Effector memory CD8-positive, alpha-beta T cell (primary cell): ENCODE results near the gene ZC3HAV1.
"Not testable (repeated sequence)": the region's sequence is repeated elsewhere in the genome, so short reads cannot be mapped to it uniquely, and the experiment has no call there.

Experiments
- ATAC-seq: fragments of 150-1000 bp; cut with Tn5 transposase; replicated peaks from 2 replicates; pipeline ENCODE4 v1.10.0; 2021; ENCODE audit warnings: mild to moderate bottlenecking, moderate library complexity
- DNase-seq, 3 experiments: peaks; one replicate each; pipeline ENCODE4 v3.0.0; 2021
- H3K27ac Mint-ChIP-seq, 2 donors: one replicate each; pipeline ENCODE4 v1.8.0; 2022; ENCODE audit warnings: mild to moderate bottlenecking in 2 of 2, mixed read lengths in 2 of 2, moderate library complexity in 2 of 2
- H3K27me3 Mint-ChIP-seq, 2 donors: one replicate each; pipeline ENCODE4 v1.8.0; 2022; ENCODE audit warnings: mixed read lengths in 2 of 2
- H3K36me3 Mint-ChIP-seq: one replicate; pipeline ENCODE4 v1.8.0; 2022; ENCODE audit warnings: mild to moderate bottlenecking, moderate library complexity, mixed read lengths; ENCODE audit not compliant: insufficient read depth
- H3K4me1 Mint-ChIP-seq, 2 donors: one replicate each; pipeline ENCODE4 v1.8.0; 2022; ENCODE audit warnings: low read depth in 2 of 2, mixed read lengths in 2 of 2
- H3K4me3 Mint-ChIP-seq, 2 donors: one replicate each; pipeline ENCODE4 v1.8.0; 2022; ENCODE audit warnings: mild to moderate bottlenecking in 2 of 2, mixed read lengths in 2 of 2, moderate library complexity in 2 of 2
- H3K9me3 Mint-ChIP-seq, 2 donors: one replicate each; pipeline ENCODE4 v1.8.0; 2022; ENCODE audit warnings: mixed read lengths in 2 of 2

The ZC3HAV1 gene

DNA sequence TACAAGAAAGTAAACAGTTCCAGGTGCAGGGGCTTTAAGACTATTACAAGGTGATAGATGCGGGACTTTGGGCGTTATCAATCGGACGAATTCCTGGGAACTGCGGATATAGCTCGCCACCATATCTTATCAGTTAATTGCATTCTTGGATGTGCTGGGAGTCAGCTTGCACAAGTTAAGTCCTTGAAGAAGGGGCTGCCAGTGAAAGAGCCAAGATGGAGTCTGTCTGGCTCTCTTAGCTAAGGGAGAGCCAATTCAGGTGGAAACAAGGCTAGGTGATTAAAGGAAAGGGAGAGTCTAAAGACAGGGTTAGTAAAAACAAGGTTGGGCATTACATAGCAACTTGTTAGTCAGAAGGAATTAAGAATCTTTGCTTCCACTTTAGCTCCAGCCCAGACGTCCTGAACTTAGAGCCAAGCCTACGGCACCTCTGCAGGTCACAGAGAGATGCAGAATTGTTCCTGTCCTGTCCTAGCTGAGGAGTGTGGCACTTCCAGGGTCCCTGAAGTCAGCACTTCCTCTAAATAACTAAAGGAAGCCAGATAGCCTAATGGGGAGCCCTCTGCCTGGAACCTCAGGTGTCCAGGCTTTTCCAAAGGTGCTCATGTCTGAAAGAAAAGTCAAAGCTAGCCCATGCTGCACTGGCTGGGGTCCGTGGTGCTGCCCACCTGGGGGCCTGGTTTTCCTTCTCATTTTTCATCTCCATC, 17.3 kb downstream of the ZC3HAV1 start:
- Mint-ChIP-seq H3K9me3 (no peaks in the 10 kb centered on the region), H3K27ac (peak overlapping the region; percentile 82 to 89), H3K36me3 (peaks cover 92% of the 10 kb centered on the region), H3K4me3 (peak overlapping the region; percentile 85 to 95), H3K27me3 (no peaks in the 10 kb centered on the region), H3K4me1 (peaks cover 60 to 83% of the 10 kb centered on the region in 2 donors)
- ATAC-seq (no peak), DNase-seq (no peak)

DNA sequence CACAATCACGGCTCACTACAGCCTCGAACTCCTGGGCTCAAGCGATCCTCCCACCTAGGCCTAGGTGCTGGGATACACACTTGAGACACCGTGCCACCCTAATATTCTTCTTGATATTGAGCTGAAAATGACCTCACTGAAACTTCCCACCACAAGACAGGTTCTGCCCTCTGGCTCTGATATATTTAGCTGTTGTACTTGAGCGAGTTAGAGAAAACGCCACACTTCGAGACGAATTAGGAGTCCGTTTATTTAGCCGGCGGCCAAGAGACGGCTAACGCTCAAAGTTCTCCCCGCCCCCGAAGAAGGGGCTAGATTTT, 17.9 kb downstream of the ZC3HAV1 start:
- DNase-seq, result no peak
- Mint-ChIP-seq H3K27ac (peak overlapping the region; percentile 82 to 89), H3K27me3 (no peaks in the 10 kb centered on the region), H3K4me3 (peak overlapping the region; percentile 85 to 95), H3K36me3 (peaks cover 92% of the 10 kb centered on the region), H3K4me1 (peaks cover 63 to 83% of the 10 kb centered on the region in 2 donors), H3K9me3 (peaks cover 0 to 3% of the 10 kb centered on the region in 2 donors)
- ATAC-seq, result no peak

DNA sequence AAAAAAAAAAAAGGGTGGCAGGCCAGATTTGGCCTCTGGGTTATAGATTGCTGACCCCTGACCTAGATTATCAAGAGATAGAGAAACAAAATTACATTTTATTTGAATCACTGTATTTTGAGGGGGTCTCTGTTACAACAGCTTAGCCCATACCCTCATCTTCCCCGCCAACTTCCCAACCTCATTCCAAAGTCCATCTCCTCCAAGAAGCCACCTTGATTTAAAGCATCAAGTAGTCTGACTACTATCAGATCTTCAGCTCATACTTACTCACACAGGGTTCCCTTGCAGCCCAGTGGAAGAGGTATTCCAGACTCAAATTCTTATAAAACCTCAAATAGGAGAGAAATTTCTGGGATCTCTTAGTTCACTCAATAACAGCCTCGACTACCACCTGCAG, 20.4 kb downstream of the ZC3HAV1 start:
- Mint-ChIP-seq H3K27me3 (no peaks in the 10 kb centered on the region), H3K9me3 (peaks cover 0 to 3% of the 10 kb centered on the region in 2 donors), H3K36me3 (peaks cover 95% of the 10 kb centered on the region), H3K4me3 (peak overlapping the region in 1 of 2 donors; percentile 25), H3K27ac (no peak overlapping the region), H3K4me1 (peaks cover 68 to 88% of the 10 kb centered on the region in 2 donors)
- DNase-seq, result no peak
- no peak for ATAC-seq

DNA sequence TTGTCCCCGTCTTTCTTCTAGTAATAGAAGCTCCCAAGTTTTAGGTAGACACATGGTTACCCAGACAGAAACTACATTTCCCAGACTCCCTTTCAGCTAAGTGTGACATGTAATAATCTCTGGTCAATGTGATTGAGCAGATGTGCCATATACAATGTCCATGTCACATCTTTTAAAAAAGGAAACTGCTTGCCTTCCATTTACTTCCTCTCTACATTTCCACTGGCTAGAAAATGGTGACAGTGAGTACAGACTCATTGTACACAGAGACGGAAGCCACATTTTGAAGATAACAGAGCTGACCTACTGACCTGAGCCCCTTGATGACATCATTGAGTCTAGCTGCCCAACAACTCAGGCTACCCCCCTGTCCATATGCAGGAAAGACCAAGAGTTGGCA, 21.3 kb downstream of the ZC3HAV1 start:
- Mint-ChIP-seq H3K27me3 (no peaks in the 10 kb centered on the region), H3K27ac (peak overlapping the region in 1 of 2 donors; percentile 81), H3K4me3 (no peak overlapping the region), H3K9me3 (peaks cover 0 to 3% of the 10 kb centered on the region in 2 donors), H3K36me3 (peaks cover 95% of the 10 kb centered on the region), H3K4me1 (peaks cover 64 to 84% of the 10 kb centered on the region in 2 donors)
- ATAC-seq, result no peak
- DNase-seq, result no peak

DNA sequence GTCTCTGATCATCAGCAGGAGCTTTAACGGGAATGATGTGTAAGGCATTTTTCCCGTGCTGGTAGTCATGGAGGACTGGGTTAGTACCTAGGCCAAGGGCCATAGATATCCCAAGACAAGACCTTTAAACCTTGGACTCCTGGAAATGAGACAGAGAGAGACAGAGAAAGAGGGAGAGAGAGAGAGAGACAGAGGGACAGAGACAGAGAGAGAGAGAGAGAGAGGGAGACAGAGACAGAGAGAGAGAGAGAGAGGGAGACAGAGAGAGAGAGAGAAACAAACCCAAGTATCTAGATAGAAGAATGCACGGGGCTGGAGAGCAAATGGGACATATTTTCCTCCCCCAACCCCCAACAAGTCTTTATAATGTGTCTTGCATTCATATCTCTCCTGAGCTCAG, 22.3 kb downstream of the ZC3HAV1 start:
- Mint-ChIP-seq H3K4me3 (peak overlapping the region; percentile 31 to 39), H3K4me1 (peaks cover 55 to 80% of the 10 kb centered on the region in 2 donors), H3K27ac (peak overlapping the region; percentile 76 to 81), H3K9me3 (peaks cover 0 to 3% of the 10 kb centered on the region in 2 donors), H3K27me3 (no peaks in the 10 kb centered on the region), H3K36me3 (peaks cover 96% of the 10 kb centered on the region)
- ATAC-seq (no peak), DNase-seq (no peak)

DNA sequence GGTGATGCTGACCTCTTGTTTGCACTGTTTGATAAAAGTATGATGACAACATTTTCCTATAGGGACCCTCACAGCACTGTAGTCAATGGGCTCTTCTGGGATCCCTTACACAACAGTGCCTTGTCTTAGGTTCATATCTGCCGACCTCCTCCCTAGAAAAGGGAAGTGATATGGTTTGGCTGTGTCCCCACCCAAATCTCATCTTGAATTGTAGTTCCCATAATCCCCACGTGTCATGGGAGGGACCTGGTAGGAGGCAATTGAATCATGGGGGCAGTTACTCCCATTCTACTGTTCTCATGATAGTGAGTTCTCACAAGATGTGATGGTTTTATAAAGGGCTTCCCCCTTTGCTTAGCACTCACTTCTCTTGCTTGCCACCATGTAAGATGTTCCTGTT, 23.1 kb downstream of the ZC3HAV1 start:
- H3K4me1 Mint-ChIP-seq, result peaks cover 52 to 72% of the 10 kb centered on the region in 2 donors
- DNase-seq, result no peak
- H3K9me3 Mint-ChIP-seq, result peaks cover 0 to 3% of the 10 kb centered on the region in 2 donors
- no peak for ATAC-seq
- H3K36me3 Mint-ChIP-seq, result peaks cover 99% of the 10 kb centered on the region
- H3K27me3 Mint-ChIP-seq, result no peaks in the 10 kb centered on the region
- H3K27ac Mint-ChIP-seq, result peak overlapping the region; percentile 76 to 81
- H3K4me3 Mint-ChIP-seq, result peak overlapping the region in 1 of 2 donors; percentile 39

DNA sequence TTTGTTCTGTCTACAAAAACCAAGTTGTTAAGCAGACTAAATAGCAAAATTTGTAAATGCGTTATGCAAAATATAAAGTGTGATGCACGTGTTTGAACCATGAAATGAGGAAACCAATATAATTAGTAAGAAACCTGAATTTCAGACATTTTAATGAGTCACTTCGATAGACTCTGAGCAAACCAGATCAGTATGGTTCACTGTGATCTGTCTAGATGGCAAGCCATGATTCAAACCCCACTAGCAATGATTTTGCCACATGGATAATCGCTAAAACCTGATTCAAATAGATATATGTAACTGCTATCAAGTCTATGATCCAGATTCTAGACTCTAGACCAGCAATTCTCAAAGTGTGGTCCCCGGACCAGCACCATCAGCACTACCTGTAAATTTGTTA, 24.8 kb downstream of the ZC3HAV1 start:
- H3K9me3 Mint-ChIP-seq, result peaks cover 0 to 3% of the 10 kb centered on the region in 2 donors
- peaks cover 99% of the 10 kb centered on the region for H3K36me3 Mint-ChIP-seq
- peaks cover 59 to 74% of the 10 kb centered on the region in 2 donors for H3K4me1 Mint-ChIP-seq
- no peak for ATAC-seq
- peak overlapping the region; percentile 76 to 87 for H3K27ac Mint-ChIP-seq
- no peak for DNase-seq
- peak overlapping the region; percentile 61 to 71 for H3K4me3 Mint-ChIP-seq
- no peaks in the 10 kb centered on the region for H3K27me3 Mint-ChIP-seq

DNA sequence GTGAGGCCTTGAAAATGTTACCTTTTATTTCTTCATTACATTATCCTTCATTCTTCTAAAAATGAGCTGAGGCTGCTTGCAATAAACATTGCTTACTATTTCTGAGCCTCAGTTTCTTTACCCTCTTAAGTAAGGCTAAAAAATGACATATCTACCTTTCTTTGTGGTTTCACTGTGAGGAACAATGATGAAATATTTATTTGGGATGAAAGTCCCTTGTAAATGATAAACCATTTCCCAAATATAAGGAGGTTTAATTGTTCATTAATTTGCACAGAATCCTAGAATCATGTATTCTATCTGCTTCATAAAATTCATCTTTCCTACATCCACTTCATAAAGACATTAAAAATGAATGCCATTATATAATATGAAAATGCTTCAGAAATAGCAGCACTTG, 27.9 kb downstream of the ZC3HAV1 start:
- H3K9me3 Mint-ChIP-seq, result no peaks in the 10 kb centered on the region
- H3K4me1 Mint-ChIP-seq, result peaks cover 54 to 59% of the 10 kb centered on the region in 2 donors
- DNase-seq (no peak), ATAC-seq (no peak)
- H3K27ac Mint-ChIP-seq, result peak overlapping the region in 1 of 2 donors; percentile 67
- no peaks in the 10 kb centered on the region for H3K27me3 Mint-ChIP-seq
- peaks cover 100% of the 10 kb centered on the region for H3K36me3 Mint-ChIP-seq
- no peak overlapping the region for H3K4me3 Mint-ChIP-seq

DNA sequence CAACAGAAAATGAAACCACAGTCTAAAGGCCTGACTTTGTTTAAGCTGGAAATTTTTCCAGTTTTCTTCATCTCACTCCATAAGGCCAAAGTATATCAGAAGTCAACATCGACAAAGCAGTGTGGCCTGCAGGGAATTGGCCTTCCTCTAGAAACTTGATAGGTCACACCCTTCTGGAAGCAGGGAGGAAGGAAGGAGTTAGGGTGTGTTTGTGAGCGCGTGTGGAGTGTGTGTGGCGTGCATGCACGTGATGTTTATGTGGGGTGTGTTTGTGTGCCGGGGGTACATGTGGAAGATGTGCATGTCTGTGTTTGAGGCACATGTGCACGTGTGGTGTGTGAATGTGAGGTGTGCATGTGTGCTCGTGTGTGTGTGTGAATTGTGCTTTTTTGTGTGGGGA, 28.6 kb downstream of the ZC3HAV1 start:
- Mint-ChIP-seq H3K27ac (peak overlapping the region in 1 of 2 donors; percentile 24), H3K4me3 (peak overlapping the region; percentile 28 to 66), H3K9me3 (no peaks in the 10 kb centered on the region), H3K4me1 (peaks cover 47 to 54% of the 10 kb centered on the region in 2 donors), H3K27me3 (no peaks in the 10 kb centered on the region), H3K36me3 (peaks cover 100% of the 10 kb centered on the region)
- no peak for ATAC-seq
- no peak for DNase-seq

DNA sequence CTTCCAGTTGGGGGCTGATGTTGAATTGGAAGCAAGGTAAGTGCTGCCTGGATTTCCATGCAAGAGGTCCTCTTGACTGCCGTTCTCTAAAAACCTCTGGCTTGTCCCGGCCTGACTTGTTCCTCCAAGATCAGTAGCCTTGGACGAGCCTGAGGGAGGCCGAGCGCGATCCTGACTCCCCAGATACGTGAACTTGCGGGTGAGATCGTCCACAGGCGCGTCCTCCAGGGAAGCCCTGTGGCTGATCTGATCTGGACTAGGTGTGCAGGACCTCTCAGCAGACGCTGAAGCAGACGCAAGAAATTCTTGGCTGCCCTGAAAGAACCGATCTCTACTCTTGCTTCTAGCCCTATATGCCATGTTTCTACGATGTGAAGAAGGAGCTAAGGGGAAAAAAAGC, 29.7 kb downstream of the ZC3HAV1 start:
- DNase-seq, result no peak
- Mint-ChIP-seq H3K9me3 (no peaks in the 10 kb centered on the region), H3K4me3 (no peak overlapping the region), H3K27me3 (no peaks in the 10 kb centered on the region), H3K36me3 (peaks cover 100% of the 10 kb centered on the region), H3K27ac (peak overlapping the region in 1 of 2 donors; percentile 24), H3K4me1 (peaks cover 41 to 51% of the 10 kb centered on the region in 2 donors)
- no peak for ATAC-seq

DNA sequence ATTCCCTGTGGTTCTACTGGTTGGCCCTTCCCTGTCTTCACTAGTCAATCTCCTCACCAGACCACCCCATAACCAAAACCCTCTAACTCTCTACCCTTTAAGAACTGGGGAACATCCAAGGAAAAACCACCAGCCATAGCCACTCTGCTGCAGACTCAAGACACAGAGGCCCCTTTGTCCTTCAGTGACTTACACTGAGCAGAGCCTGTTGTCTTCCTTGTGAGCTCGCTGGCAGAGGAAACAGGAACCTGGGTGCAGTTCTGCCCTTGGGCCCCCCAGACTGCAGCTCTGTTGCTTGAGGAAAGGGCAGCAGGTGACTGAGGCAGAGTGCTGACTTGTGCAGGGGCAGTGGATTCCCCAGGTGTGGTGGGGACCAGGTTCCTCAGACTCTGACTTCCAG, 30.6 kb downstream of the ZC3HAV1 start:
- ATAC-seq, result no peak
- Mint-ChIP-seq H3K27me3 (no peaks in the 10 kb centered on the region), H3K4me1 (peaks cover 34 to 47% of the 10 kb centered on the region in 2 donors), H3K36me3 (peaks cover 97% of the 10 kb centered on the region), H3K27ac (peak overlapping the region; percentile 7 to 24), H3K4me3 (peak overlapping the region in 1 of 2 donors; percentile 1), H3K9me3 (no peaks in the 10 kb centered on the region)
- DNase-seq, result no peak

DNA sequence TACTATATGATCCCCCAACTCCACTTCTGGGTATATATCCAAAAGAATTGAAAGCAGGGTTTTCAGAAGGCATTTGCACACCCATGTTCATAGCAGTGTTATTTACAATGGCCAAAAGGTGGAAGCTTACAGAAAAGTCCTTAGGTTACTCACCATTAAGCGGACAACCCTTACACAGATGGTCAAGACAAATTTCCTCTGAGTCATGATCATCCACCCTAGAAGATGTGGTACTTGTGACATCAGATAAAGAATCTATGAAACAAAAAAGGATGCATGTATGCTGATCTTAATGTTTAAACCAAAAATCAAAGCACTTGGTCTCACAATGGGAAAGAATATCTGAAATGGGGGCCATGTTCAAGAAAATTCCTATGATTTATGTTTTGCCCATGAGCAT, 31.1 kb downstream of the ZC3HAV1 start:
- H3K4me3 Mint-ChIP-seq, result no peak overlapping the region
- no peaks in the 10 kb centered on the region for H3K9me3 Mint-ChIP-seq
- H3K36me3 Mint-ChIP-seq, result peaks cover 97% of the 10 kb centered on the region
- H3K27me3 Mint-ChIP-seq, result no peaks in the 10 kb centered on the region
- peaks cover 33 to 46% of the 10 kb centered on the region in 2 donors for H3K4me1 Mint-ChIP-seq
- H3K27ac Mint-ChIP-seq, result peak overlapping the region; percentile 18 to 24
- DNase-seq (no peak), ATAC-seq (no peak)

DNA sequence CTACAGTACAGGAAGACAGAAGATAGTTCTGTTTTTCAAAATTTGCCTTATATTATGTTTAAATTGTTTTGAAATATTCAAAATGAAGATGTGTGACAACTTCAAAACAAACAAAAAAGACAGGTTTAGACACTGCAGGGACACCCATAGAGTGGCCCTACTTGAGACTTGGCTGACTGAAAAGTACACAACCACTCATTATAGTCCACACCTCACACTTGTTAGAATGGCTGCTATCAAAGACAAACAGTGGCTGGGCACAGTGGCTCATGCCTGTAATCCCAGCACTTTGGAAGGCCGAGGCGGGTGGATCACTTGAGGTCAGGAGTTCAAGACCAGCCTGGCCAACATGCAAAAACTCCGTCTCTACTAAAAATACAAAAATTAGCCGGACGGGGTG, 31.8 kb downstream of the ZC3HAV1 start:
- H3K9me3 Mint-ChIP-seq, DNase-seq, H3K27me3 Mint-ChIP-seq, ATAC-seq, H3K4me3 Mint-ChIP-seq: not testable (repeated sequence)
- H3K4me1 Mint-ChIP-seq, result peaks cover 32 to 48% of the 10 kb centered on the region in 2 donors
- H3K36me3 Mint-ChIP-seq, result peaks cover 97% of the 10 kb centered on the region
- H3K27ac Mint-ChIP-seq, result peak overlapping the region; percentile 18 to 81

DNA sequence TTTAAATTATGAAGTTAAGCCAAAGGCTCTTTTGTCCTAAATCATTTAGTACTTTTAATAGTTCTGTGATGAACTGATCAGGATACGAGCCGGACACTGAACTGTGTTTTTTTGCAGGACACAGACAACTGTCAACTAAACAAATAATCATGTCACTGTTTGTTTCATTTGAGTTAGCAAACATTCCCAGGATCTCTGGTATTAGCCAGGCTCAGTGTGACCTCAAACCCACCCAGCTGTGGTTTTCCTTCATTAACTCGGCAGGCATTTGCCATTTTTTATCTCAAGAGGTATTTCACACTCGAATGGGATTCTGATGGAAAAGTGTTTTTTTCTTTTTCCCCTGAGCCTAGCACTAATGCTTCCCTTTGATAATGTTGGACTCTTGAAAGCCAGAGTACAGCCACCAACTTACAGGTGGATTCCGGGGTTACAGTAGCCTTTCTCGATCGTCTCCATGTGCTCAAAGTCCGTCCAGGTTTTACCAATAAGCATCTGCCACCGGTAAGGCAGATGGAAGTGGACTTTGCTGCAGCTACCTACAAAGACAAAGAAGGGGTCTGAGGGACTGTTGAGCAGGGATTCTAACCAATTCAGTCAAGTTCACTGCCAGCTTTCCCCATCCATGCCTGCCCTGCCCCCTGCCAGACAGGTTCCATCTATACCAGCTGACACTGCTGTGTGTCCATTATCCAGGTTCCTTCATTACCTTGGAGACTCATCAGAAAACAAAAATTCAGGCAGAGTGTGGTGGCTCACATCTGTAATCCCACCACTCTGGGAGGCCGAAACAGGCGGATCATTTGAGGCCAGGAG, 33.4 kb downstream of the ZC3HAV1 start:
- DNase-seq (no peak), ATAC-seq (no peak)
- H3K27me3 Mint-ChIP-seq, result no peaks in the 10 kb centered on the region
- H3K27ac Mint-ChIP-seq, result peak overlapping the region; percentile 81 to 88
- H3K4me1 Mint-ChIP-seq, result peaks cover 42 to 58% of the 10 kb centered on the region in 2 donors
- H3K4me3 Mint-ChIP-seq, result no peak overlapping the region
- peaks cover 97% of the 10 kb centered on the region for H3K36me3 Mint-ChIP-seq
- H3K9me3 Mint-ChIP-seq, result no peaks in the 10 kb centered on the region
